HCT116 (cell line): ENCODE results near the gene BAHD1.

Experiments used
- EZH2 ChIP-seq: fragments of 200-600 bp; sonication (generic); IDR thresholded peaks from 2 replicates; pipeline ENCODE4 v1.6.1; 2017; ENCODE audit warnings: antibody characterized with exemption, mixed run types
- EZH2phosphoT487 ChIP-seq: fragments of 200-600 bp; IDR thresholded peaks from 2 replicates; pipeline ENCODE4 v1.6.1; 2018; ENCODE audit warnings: antibody characterized with exemption, borderline replicate concordance
- POLR2A ChIP-seq: IDR thresholded peaks from 2 replicates; pipeline ENCODE4 v1.7.0; 2011; ENCODE audit warnings: borderline replicate concordance; ENCODE audit not compliant: insufficient read depth, insufficient read length; ENCODE audit errors: extremely low read depth
- POLR2AphosphoS5 ChIP-seq: IDR thresholded peaks from 2 replicates; pipeline ENCODE4 v1.6.1; 2011; ENCODE audit warnings: mild to moderate bottlenecking, low read depth, low read length, moderate library complexity
- SP1 ChIP-seq: IDR thresholded peaks from 2 replicates; pipeline ENCODE4 v1.6.1; 2012; ENCODE audit warnings: low read depth
- SRF ChIP-seq: IDR thresholded peaks from 2 replicates; pipeline ENCODE4 v1.6.1; 2012; ENCODE audit warnings: low read depth
- TF ChIP-seq, protein P1 (sequence below), 3 experiments: fragments of 200-600 bp in 1 of 3; sonication (generic) in 1 of 3; IDR thresholded peaks in 2 of 3; conservative IDR thresholded peaks in 1 of 3; 2 replicates each; pipeline ENCODE4 v1.5.1; 2012 to 2017; ENCODE audit warnings: low read depth in 2 of 3, low read length in 2 of 3, antibody characterized with exemption in 1 of 3, borderline replicate concordance in 1 of 3, control low read depth in 1 of 3, mild to moderate bottlenecking in 1 of 3, mixed read lengths in 1 of 3, mixed run types in 1 of 3, moderate library complexity in 1 of 3; ENCODE audit not compliant: insufficient read depth in 1 of 3
- TF ChIP-seq, protein P2 (sequence below): IDR thresholded peaks from 2 replicates; pipeline ENCODE4 v1.6.1; 2011; ENCODE audit warnings: mild to moderate bottlenecking, low read length, moderate library complexity; ENCODE audit not compliant: insufficient replicate concordance; ENCODE audit errors: extremely low read depth

DNA sequence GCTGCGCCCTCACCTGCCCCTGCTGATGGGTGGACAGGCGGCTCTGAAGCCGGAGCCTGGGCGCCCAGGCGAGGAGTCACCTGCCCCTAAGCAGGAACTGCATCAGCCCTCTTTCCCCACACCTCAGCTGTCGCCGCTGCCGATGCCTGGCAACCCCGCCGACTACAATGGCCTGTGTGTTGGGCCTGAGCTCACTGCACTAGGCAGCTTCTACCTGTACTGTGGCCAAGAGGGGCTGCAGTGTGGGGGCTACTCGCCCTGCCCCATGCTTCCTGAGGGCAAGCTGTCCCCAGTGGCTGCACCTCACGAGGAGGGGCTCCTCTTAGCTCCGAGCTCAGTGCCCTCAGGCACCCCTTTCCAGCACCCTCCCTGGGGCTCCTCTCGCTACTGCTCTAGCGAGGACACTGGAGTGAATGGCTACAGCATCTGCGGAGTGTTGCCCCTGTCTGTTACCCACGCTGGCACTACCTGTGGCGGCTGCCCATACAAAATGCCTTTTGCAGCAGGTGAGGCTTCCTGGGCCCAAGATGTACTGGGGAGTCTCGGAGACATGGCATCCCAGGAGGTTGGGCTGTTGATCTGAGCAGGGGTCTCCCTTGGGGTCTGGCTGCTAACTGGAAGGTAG lies 18.8 kb downstream of the BAHD1 start:
- TF ChIP-seq SP1 (no peak), EZH2 (no peak), POLR2A (no peak), SRF (no peak), POLR2AphosphoS5 (no peak), EZH2phosphoT487 (no peak)
- TF ChIP-seq, protein P1, sequence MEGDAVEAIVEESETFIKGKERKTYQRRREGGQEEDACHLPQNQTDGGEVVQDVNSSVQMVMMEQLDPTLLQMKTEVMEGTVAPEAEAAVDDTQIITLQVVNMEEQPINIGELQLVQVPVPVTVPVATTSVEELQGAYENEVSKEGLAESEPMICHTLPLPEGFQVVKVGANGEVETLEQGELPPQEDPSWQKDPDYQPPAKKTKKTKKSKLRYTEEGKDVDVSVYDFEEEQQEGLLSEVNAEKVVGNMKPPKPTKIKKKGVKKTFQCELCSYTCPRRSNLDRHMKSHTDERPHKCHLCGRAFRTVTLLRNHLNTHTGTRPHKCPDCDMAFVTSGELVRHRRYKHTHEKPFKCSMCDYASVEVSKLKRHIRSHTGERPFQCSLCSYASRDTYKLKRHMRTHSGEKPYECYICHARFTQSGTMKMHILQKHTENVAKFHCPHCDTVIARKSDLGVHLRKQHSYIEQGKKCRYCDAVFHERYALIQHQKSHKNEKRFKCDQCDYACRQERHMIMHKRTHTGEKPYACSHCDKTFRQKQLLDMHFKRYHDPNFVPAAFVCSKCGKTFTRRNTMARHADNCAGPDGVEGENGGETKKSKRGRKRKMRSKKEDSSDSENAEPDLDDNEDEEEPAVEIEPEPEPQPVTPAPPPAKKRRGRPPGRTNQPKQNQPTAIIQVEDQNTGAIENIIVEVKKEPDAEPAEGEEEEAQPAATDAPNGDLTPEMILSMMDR (IDR thresholded peaks at IDR 0.05 in 2 of 3, conservative IDR thresholded peaks at IDR 0.05 in 1 of 3; ENCODE audit: borderline replicate concordance in 1 of 3, insufficient read depth in 1 of 3, low read depth in 2 of 3, low read length in 2 of 3): no peak
- TF ChIP-seq, protein P2, sequence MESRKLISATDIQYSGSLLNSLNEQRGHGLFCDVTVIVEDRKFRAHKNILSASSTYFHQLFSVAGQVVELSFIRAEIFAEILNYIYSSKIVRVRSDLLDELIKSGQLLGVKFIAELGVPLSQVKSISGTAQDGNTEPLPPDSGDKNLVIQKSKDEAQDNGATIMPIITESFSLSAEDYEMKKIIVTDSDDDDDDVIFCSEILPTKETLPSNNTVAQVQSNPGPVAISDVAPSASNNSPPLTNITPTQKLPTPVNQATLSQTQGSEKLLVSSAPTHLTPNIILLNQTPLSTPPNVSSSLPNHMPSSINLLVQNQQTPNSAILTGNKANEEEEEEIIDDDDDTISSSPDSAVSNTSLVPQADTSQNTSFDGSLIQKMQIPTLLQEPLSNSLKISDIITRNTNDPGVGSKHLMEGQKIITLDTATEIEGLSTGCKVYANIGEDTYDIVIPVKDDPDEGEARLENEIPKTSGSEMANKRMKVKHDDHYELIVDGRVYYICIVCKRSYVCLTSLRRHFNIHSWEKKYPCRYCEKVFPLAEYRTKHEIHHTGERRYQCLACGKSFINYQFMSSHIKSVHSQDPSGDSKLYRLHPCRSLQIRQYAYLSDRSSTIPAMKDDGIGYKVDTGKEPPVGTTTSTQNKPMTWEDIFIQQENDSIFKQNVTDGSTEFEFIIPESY: no peak
